ENCODE measurements around the gene CPLX3.

CPLX3 gene

GRCh38 chr15:74825866-74826265, 561 bp upstream of the CPLX3 start:
- TF ChIP-seq RARB (CRISPR knock-in tag; IDR thresholded peaks at IDR 0.05), result no peak
- no peak for ATAC-seq

- no peak for TF ChIP-seq POU6F1 (CRISPR knock-in tag; IDR thresholded peaks at IDR 0.05; ENCODE audit: borderline replicate concordance, low read depth)
- ATAC-seq, result no peak
These were observed 494 bp downstream of the CPLX3 start for GRCh38 chr15:74826921-74827320.

GRCh38 chr15:74827614-74828013, 1.2 kb downstream of the CPLX3 start:
- no peak for ATAC-seq
- TF ChIP-seq ARNTL (CRISPR knock-in tag; IDR thresholded peaks at IDR 0.05; ENCODE audit: borderline replicate concordance, low read depth) (no peak), ISL1 (CRISPR knock-in tag; IDR thresholded peaks at IDR 0.05) (no peak), GLIS3 (CRISPR knock-in tag; IDR thresholded peaks at IDR 0.05) (no peak), PATZ1 (CRISPR knock-in tag; IDR thresholded peaks at IDR 0.05; ENCODE audit: borderline replicate concordance) (no peak), POU6F1 (CRISPR knock-in tag; IDR thresholded peaks at IDR 0.05; ENCODE audit: borderline replicate concordance, low read depth) (no peak), ZNF70 (CRISPR knock-in tag; IDR thresholded peaks at IDR 0.05) (no peak), ZNF8 (CRISPR knock-in tag; IDR thresholded peaks at IDR 0.05) (no peak), CSDC2 (CRISPR knock-in tag; IDR thresholded peaks at IDR 0.05) (no peak), ZFP3 (CRISPR knock-in tag; IDR thresholded peaks at IDR 0.05) (no peak), ZFP30 (CRISPR knock-in tag; IDR thresholded peaks at IDR 0.05) (no peak), BACH2 (CRISPR knock-in tag; IDR thresholded peaks at IDR 0.05; ENCODE audit: borderline replicate concordance) (no peak), TSHZ2 (CRISPR knock-in tag; IDR thresholded peaks at IDR 0.05) (no peak), ESRRG (CRISPR knock-in tag; IDR thresholded peaks at IDR 0.05) (no peak), TOX (CRISPR knock-in tag; IDR thresholded peaks at IDR 0.05; ENCODE audit: borderline replicate concordance) (no peak), TCF4 (CRISPR knock-in tag; IDR thresholded peaks at IDR 0.05; ENCODE audit: borderline replicate concordance) (no peak), CSRNP3 (CRISPR knock-in tag; IDR thresholded peaks at IDR 0.05) (no peak)

- no peak for ATAC-seq
- TF ChIP-seq CREB5 (CRISPR knock-in tag; IDR thresholded peaks at IDR 0.05; ENCODE audit: low read depth) (no peak), GLIS3 (CRISPR knock-in tag; IDR thresholded peaks at IDR 0.05) (no peak), PATZ1 (CRISPR knock-in tag; IDR thresholded peaks at IDR 0.05; ENCODE audit: borderline replicate concordance) (no peak), CSRNP3 (CRISPR knock-in tag; IDR thresholded peaks at IDR 0.05) (no peak), RARB (CRISPR knock-in tag; IDR thresholded peaks at IDR 0.05) (no peak), SNAI2 (CRISPR knock-in tag; IDR thresholded peaks at IDR 0.05) (no peak), ISL1 (CRISPR knock-in tag; IDR thresholded peaks at IDR 0.05) (no peak), CSDC2 (CRISPR knock-in tag; IDR thresholded peaks at IDR 0.05) (no peak), PPARA (CRISPR knock-in tag; IDR thresholded peaks at IDR 0.05; ENCODE audit: borderline replicate concordance) (no peak)
These were observed 2.4 kb downstream of the CPLX3 start for GRCh38 chr15:74828835-74829234.
